Endothelial cell of umbilical vein (primary cell): ENCODE measurements around the gene TMPRSS13. TPM values are rescaled to one million over a fixed set of nuclear protein-coding genes. Genes with fewer than 3 reads are reported as not detected.

ENCODE experiments used
- BruUV-seq: library from RNA; stranded (reverse); fragments of 400-500 nt; replicated peaks from 2 replicates; lab custom pipeline; 2021; lab: Mats Ljungman, UMichigan
- CTCF ChIA-PET: fragments of 300-600, 350-600 bp; sonication (Branson Sonifier 250); formaldehyde crosslinking; loops from one replicate; lab custom pipeline; 2021; ENCODE audit warnings: antibody characterized with exemption, inconsistent platforms; lab: Charles Lee
- POLR2A ChIA-PET: fragments of 300-600, 350-600 bp; sonication (Branson Sonifier 250); formaldehyde crosslinking; loops from one replicate; lab custom pipeline; 2021; ENCODE audit warnings: antibody characterized with exemption, inconsistent platforms; lab: Charles Lee
- DNase-seq: peaks from one replicate; pipeline ENCODE4 v3.0.0-alpha.2; 2011; ENCODE audit warnings: low read depth, low spot score
- FAIRE-seq: peaks from 2 replicates; lab custom pipeline; 2011; peaks lifted over from hg19 to GRCh38; lab: Jason Lieb, UNC
- H2AFZ ChIP-seq: 2 replicates; pipeline ENCODE4 v1.6.0; 2012; ENCODE audit warnings: low read depth, low read length, control low read depth, inconsistent platforms
- H3K27ac ChIP-seq: 2 replicates; pipeline ENCODE4 v1.5.1; 2011; ENCODE audit warnings: low read depth, mild to moderate bottlenecking, control low read depth, low read length, moderate library complexity; ENCODE audit not compliant: insufficient read depth
- H3K27me3 ChIP-seq, 2 experiments: 2 replicates each; pipeline versions ENCODE4 v1.6.0 to v1.6.1; 2011; ENCODE audit warnings: low read length in 2 of 2, mixed read lengths in 1 of 2; ENCODE audit not compliant: control insufficient read depth in 2 of 2, insufficient read depth in 2 of 2
- H3K36me3 ChIP-seq, 2 experiments: 2 replicates in 1 of 2; 3 replicates in 1 of 2; pipeline ENCODE4 v1.5.1; 2011; ENCODE audit warnings: low read length in 2 of 2, mild to moderate bottlenecking in 1 of 2, moderate library complexity in 1 of 2; ENCODE audit not compliant: control insufficient read depth in 2 of 2, insufficient read depth in 2 of 2; ENCODE audit errors: extremely low read depth in 1 of 2
- H3K4me1 ChIP-seq: 3 replicates; pipeline ENCODE4 v1.5.1; 2011; ENCODE audit warnings: mild to moderate bottlenecking, low read length; ENCODE audit not compliant: control insufficient read depth, insufficient read depth; ENCODE audit errors: extremely low read depth
- H3K4me2 ChIP-seq: 2 replicates; pipeline ENCODE4 v1.6.1; 2011; ENCODE audit warnings: low read length, control low read depth, mixed read lengths; ENCODE audit not compliant: insufficient read depth
- H3K4me3 ChIP-seq, 3 experiments: fragments of 200-600 bp in 1 of 3; sonication (generic), shearing (Covaris generic) in 1 of 3; replicated peaks in 1 of 3; 2 replicates each; pipeline ENCODE4 v1.5.1; 2011 to 2016; ENCODE audit warnings: control low read depth in 3 of 3, low read length in 3 of 3, mild to moderate bottlenecking in 2 of 3, inconsistent platforms in 1 of 3, low read depth in 1 of 3, moderate library complexity in 1 of 3; ENCODE audit not compliant: insufficient read depth in 1 of 3
- H3K79me2 ChIP-seq: 2 replicates; pipeline ENCODE4 v1.6.0; 2012; ENCODE audit warnings: low read length, inconsistent platforms; ENCODE audit not compliant: control insufficient read depth, insufficient read depth
- H3K9ac ChIP-seq: replicated peaks from 2 replicates; pipeline ENCODE3; 2011; ENCODE audit warnings: low read length, control low read depth; ENCODE audit not compliant: insufficient read depth; ENCODE audit errors: extremely low read depth
- H3K9me1 ChIP-seq: replicated peaks from 3 replicates; pipeline ENCODE4 v1.6.0; 2011; ENCODE audit warnings: mild to moderate bottlenecking, low read length; ENCODE audit not compliant: control insufficient read depth, insufficient read depth; ENCODE audit errors: extremely low read depth
- H3K9me3 ChIP-seq: replicated peaks from 2 replicates; pipeline ENCODE4 v1.5.1; 2012; ENCODE audit warnings: low read length, inconsistent platforms; ENCODE audit not compliant: control insufficient read depth, insufficient read depth
- H4K20me1 ChIP-seq: replicated peaks from 2 replicates; pipeline ENCODE3; 2011; ENCODE audit warnings: mild to moderate bottlenecking, low read length; ENCODE audit not compliant: control insufficient read depth, insufficient read depth; ENCODE audit errors: extremely low read depth
- CTCF ChIP-seq, 2 donors: IDR thresholded peaks; 1 replicate in 1 of 2; 2 replicates in 1 of 2; pipeline ENCODE4 v1.5.1; 2011; ENCODE audit warnings: low read length in 2 of 2, mild to moderate bottlenecking in 2 of 2, moderate library complexity in 2 of 2, control low read depth in 1 of 2, inconsistent platforms in 1 of 2, low read depth in 1 of 2; ENCODE audit not compliant: insufficient read depth in 1 of 2; ENCODE audit errors: extremely low read depth in 1 of 2
- EZH2 ChIP-seq: IDR thresholded peaks from 2 replicates; pipeline ENCODE4 v1.6.1; 2012; ENCODE audit warnings: borderline replicate concordance, low read depth, mild to moderate bottlenecking, moderate library complexity, low read length, inconsistent platforms; ENCODE audit not compliant: severe bottlenecking
- FOS ChIP-seq: IDR thresholded peaks from 2 replicates; pipeline ENCODE4 v1.6.1; 2011; ENCODE audit warnings: mild to moderate bottlenecking, low read length, moderate library complexity, borderline replicate concordance; ENCODE audit not compliant: insufficient read depth
- GATA2 ChIP-seq: IDR thresholded peaks from 2 replicates; pipeline ENCODE4 v1.7.0; 2011; ENCODE audit warnings: low read depth, mild to moderate bottlenecking, moderate library complexity, mixed read lengths, low read length; ENCODE audit not compliant: insufficient read length, insufficient read depth
- JUN ChIP-seq: IDR thresholded peaks from 2 replicates; pipeline ENCODE4 v1.6.1; 2011; ENCODE audit warnings: borderline replicate concordance, low read depth; ENCODE audit not compliant: insufficient read length, insufficient read depth
- MYC ChIP-seq: IDR thresholded peaks from one replicate; pipeline ENCODE4 v1.6.1; 2011; ENCODE audit warnings: mild to moderate bottlenecking, low read depth, low read length
- POLR2A ChIP-seq: IDR thresholded peaks from 2 replicates; pipeline ENCODE4 v1.6.1; 2012; ENCODE audit warnings: low read depth, mild to moderate bottlenecking, control low read depth, low read length
- POLR2AphosphoS5 ChIP-seq: IDR thresholded peaks from 2 replicates; pipeline ENCODE4 v1.6.1; 2012; ENCODE audit warnings: low read depth, mild to moderate bottlenecking, control low read depth, low read length, moderate library complexity; ENCODE audit not compliant: insufficient read depth
- dilution Hi-C: fragments of 300-500 bp; cut with MboI; formaldehyde crosslinking; loops from one replicate; pipeline ENCODE4 v1.15.0; 2019; ENCODE audit warnings: low sequenced_read_pairs; ENCODE audit not compliant: extremely low pct_ligation_motif_present
- intact Hi-C: fragments of 100-400 bp; cut with micrococcal nuclease; formaldehyde crosslinking; loops from one replicate; pipeline ENCODE4 v1.10.0; 2022
- polyA plus RNA-seq, 4 experiments: library from polyadenylated mRNA; depleted of rRNA in 3 of 4; stranded (reverse) in 3 of 4; unstranded in 1 of 4; fragments of >200 nt; gene quantifications; 2 replicates each; pipeline versions ENCODE4 v1.2.1 to v1.2.3, GENCODE V29; 2011 to 2012; ENCODE audit warnings: missing spikeins in 1 of 4
- total RNA-seq: library from RNA; stranded (reverse); gene quantifications from 2 replicates; pipeline ENCODE4 v1.2.3, GENCODE V29; 2021
- TF ChIP-seq, protein P1 (sequence below): IDR thresholded peaks from 2 replicates; pipeline ENCODE4 v1.6.1; 2011; ENCODE audit not compliant: insufficient read depth, insufficient read length

Gene TMPRSS13
- total and polyA plus RNA-seq, 2 donors (not counting 3 experiments of a cell fraction or from before 2014, with no cell fraction given) = 0.22 to 0.46 TPM

GRCh38 chr11:117966908-117967307, 37.7 kb upstream of the TMPRSS13 start:
- intact Hi-C loops = no loop called here
- Histone ChIP-seq H3K9me3 (no peaks in the 10 kb centered on the region), H3K36me3 (no peaks in the 10 kb centered on the region), H3K9me1 (no peaks in the 10 kb centered on the region), H3K4me3 (no peak overlapping the region), H3K9ac (no peak overlapping the region), H3K27me3 (peaks cover 0 to 2% of the 10 kb centered on the region in 2 experiments), H3K27ac (no peak overlapping the region), H3K4me2 (no peak overlapping the region), H3K4me1 (peaks cover 11% of the 10 kb centered on the region), H4K20me1 (no peaks in the 10 kb centered on the region), H3K79me2 (no peaks in the 10 kb centered on the region), H2AFZ (no peak overlapping the region)
- ChIA-PET POLR2A (no interaction called here), CTCF (interaction anchor here (1.4 to 1.8 kb wide), 2 partner anchors 20 to 148 kb away, joined by 3 to 6 read pairs; no protein-coding TSS in a partner anchor)
- dilution Hi-C loops = no loop called here
- TF ChIP-seq, protein P1, sequence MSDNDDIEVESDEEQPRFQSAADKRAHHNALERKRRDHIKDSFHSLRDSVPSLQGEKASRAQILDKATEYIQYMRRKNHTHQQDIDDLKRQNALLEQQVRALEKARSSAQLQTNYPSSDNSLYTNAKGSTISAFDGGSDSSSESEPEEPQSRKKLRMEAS = no peak
- no peak for TF ChIP-seq CTCF (IDR thresholded peaks at IDR 0.05; ENCODE audit: extremely low read depth in 1 of 2, insufficient read depth in 1 of 2, low read depth in 1 of 2, low read length in 2 of 2)
- no peak for TF ChIP-seq POLR2A
- no peak for TF ChIP-seq JUN
- TF ChIP-seq POLR2AphosphoS5 = no peak
- no peak for TF ChIP-seq FOS
- TF ChIP-seq EZH2 = no peak
- TF ChIP-seq MYC = no peak
- no peak for TF ChIP-seq GATA2
- no peak for DNase-seq
- BruUV-seq = no TSS peak
- no peak for FAIRE-seq
